Endodermal cell (in vitro differentiated cells): ENCODE measurements around the gene ZMYM2. TPM values are rescaled to one million over a fixed set of nuclear protein-coding genes. Genes with fewer than 3 reads are reported as not detected.
A peak's percentile ranks its signal among the peaks of the same experiment; 100 is the strongest.
"Not testable (repeated sequence)": the region's sequence is repeated elsewhere in the genome, so short reads cannot be mapped to it uniquely, and the experiment has no call there.

Experiments used
- DNase-seq: peaks from one replicate; pipeline ENCODE4 v3.0.0-alpha.2; 2017
- H3K27ac ChIP-seq: 2 replicates; pipeline ENCODE4 v1.5.1; 2013; ENCODE audit warnings: mild to moderate bottlenecking, low read depth, low read length, moderate library complexity
- H3K27me3 ChIP-seq: 2 replicates; pipeline ENCODE4 v1.6.1; 2013; ENCODE audit warnings: mild to moderate bottlenecking, low read length, moderate library complexity; ENCODE audit not compliant: insufficient read depth, control insufficient read depth, poor library complexity, severe bottlenecking
- H3K36me3 ChIP-seq: 2 replicates; pipeline ENCODE4 v1.7.0; 2013; ENCODE audit warnings: mild to moderate bottlenecking, low read length, moderate library complexity; ENCODE audit not compliant: control insufficient read depth, insufficient read depth
- H3K4me1 ChIP-seq: one replicate; pipeline ENCODE4 v1.7.0; 2013; ENCODE audit warnings: low read length; ENCODE audit not compliant: control insufficient read depth, insufficient read depth
- H3K4me3 ChIP-seq: 2 replicates; pipeline ENCODE4 v1.5.1; 2013; ENCODE audit warnings: mild to moderate bottlenecking, low read length, moderate library complexity
- H3K9ac ChIP-seq: 2 replicates; pipeline ENCODE4 v1.6.1; 2013; ENCODE audit warnings: mild to moderate bottlenecking, low read length, moderate library complexity; ENCODE audit not compliant: poor library complexity, severe bottlenecking; ENCODE audit errors: extremely low read depth
- H3K9me3 ChIP-seq: 2 replicates; pipeline ENCODE4 v1.6.1; 2013; ENCODE audit warnings: mild to moderate bottlenecking, low read length, moderate library complexity; ENCODE audit not compliant: control insufficient read depth
- H3K27ac Mint-ChIP-seq: 2 replicates; pipeline ENCODE4 v1.8.0; 2020; ENCODE audit warnings: mixed read lengths
- H3K27me3 Mint-ChIP-seq: 2 replicates; pipeline ENCODE4 v1.8.0; 2021; ENCODE audit warnings: mild to moderate bottlenecking, mixed read lengths; ENCODE audit not compliant: insufficient read depth
- H3K36me3 Mint-ChIP-seq: 2 replicates; pipeline ENCODE4 v1.8.0; 2020; ENCODE audit warnings: low read depth, mixed read lengths
- H3K4me1 Mint-ChIP-seq: 2 replicates; pipeline ENCODE4 v1.8.0; 2020; ENCODE audit warnings: mixed read lengths
- H3K4me3 Mint-ChIP-seq: 2 replicates; pipeline ENCODE4 v1.8.0; 2020; ENCODE audit warnings: mild to moderate bottlenecking, moderate library complexity, mixed read lengths
- H3K9me3 Mint-ChIP-seq: 2 replicates; pipeline ENCODE4 v1.8.0; 2020; ENCODE audit warnings: mild to moderate bottlenecking, mixed read lengths
- CTCF ChIP-seq: fragments of 200-600 bp; sonication (generic); conservative IDR thresholded peaks from 2 replicates; pipeline ENCODE4 v1.5.0; 2021; ENCODE audit warnings: antibody characterized with exemption, mild to moderate bottlenecking
- WGBS, 2 experiments: methylation state at CpG; one replicate each; pipeline versions ENCODE4 v1.1.5 to v1.1.7; 2013; ENCODE audit warnings: missing lambda C conversion rate in 2 of 2, mixed read lengths in 1 of 2; ENCODE audit not compliant: insufficient coverage in 1 of 2, insufficient read length in 1 of 2; 5-methylcytosine and 5-hydroxymethylcytosine counted together
- total RNA-seq, 2 donors: library from RNA; stranded (reverse); fragmentation: NEBNext Ultra II Directional in 1 of 2; extraction: Animal tissue kit (Norgen Biotek cat#: 25700) in 1 of 2; gene quantifications; 2 replicates in 1 of 2; 3 replicates in 1 of 2; pipeline ENCODE4 v1.2.1, GENCODE V29; 2021

The ZMYM2 gene
- total RNA-seq, 2 donors from 2014 or later = 200 to 207 TPM

- H3K36me3 ChIP-seq = peaks cover 92% of the 10 kb centered on the region
- TF ChIP-seq CTCF = peak; percentile 24
- no peaks in the 10 kb centered on the region for H3K9me3 Mint-ChIP-seq
- DNase-seq = no peak
- WGBS, 2 experiments = 94 to 100% methylated on average over 3 to 4 of the region's 4 CpGs
- H3K9ac ChIP-seq = no peak overlapping the region
- H3K4me1 Mint-ChIP-seq = peaks cover 2% of the 10 kb centered on the region
- no peaks in the 10 kb centered on the region for H3K9me3 ChIP-seq
- H3K4me1 ChIP-seq = no peaks in the 10 kb centered on the region
- H3K27ac Mint-ChIP-seq = no peak overlapping the region
- no peak overlapping the region for H3K27ac ChIP-seq
- H3K4me3 Mint-ChIP-seq = no peak overlapping the region
- no peaks in the 10 kb centered on the region for H3K27me3 Mint-ChIP-seq
- H3K36me3 Mint-ChIP-seq = peaks cover 89% of the 10 kb centered on the region
- H3K27me3 ChIP-seq = no peaks in the 10 kb centered on the region
- H3K4me3 ChIP-seq = no peak overlapping the region
These were observed 76.6 kb downstream of the ZMYM2 start for GRCh38 chr13:20035130-20035529.

GRCh38 chr13:20037908-20038307 lies 79.4 kb downstream of the ZMYM2 start:
- DNase-seq = no peak
- no peaks in the 10 kb centered on the region for H3K4me1 ChIP-seq
- Mint-ChIP-seq H3K27me3 (no peaks in the 10 kb centered on the region), H3K36me3 (peaks cover 95% of the 10 kb centered on the region), H3K9me3 (no peaks in the 10 kb centered on the region), H3K4me3 (no peak overlapping the region), H3K4me1 (peaks cover 7% of the 10 kb centered on the region), H3K27ac (no peak overlapping the region)
- no peaks in the 10 kb centered on the region for H3K9me3 ChIP-seq
- TF ChIP-seq CTCF = no peak
- no peaks in the 10 kb centered on the region for H3K27me3 ChIP-seq
- peaks cover 94% of the 10 kb centered on the region for H3K36me3 ChIP-seq
- H3K4me3 ChIP-seq = no peak overlapping the region
- no peak overlapping the region for H3K9ac ChIP-seq
- H3K27ac ChIP-seq = no peak overlapping the region

GRCh38 chr13:20042603-20043002 lies 84.1 kb downstream of the ZMYM2 start:
- not testable (repeated sequence) for H3K9ac ChIP-seq, H3K4me3 Mint-ChIP-seq, H3K27me3 ChIP-seq, H3K4me1 ChIP-seq, H3K27me3 Mint-ChIP-seq, H3K4me3 ChIP-seq, DNase-seq, H3K27ac Mint-ChIP-seq, H3K27ac ChIP-seq, H3K9me3 Mint-ChIP-seq, H3K9me3 ChIP-seq, H3K4me1 Mint-ChIP-seq
- WGBS, 2 experiments = 91 to 100% methylated on average over 3 to 4 of the region's 4 CpGs
- peaks cover 77% of the 10 kb centered on the region for H3K36me3 Mint-ChIP-seq
- H3K36me3 ChIP-seq = peaks cover 82% of the 10 kb centered on the region

GRCh38 chr13:20043207-20043925 lies 84.8 kb downstream of the ZMYM2 start:
- Mint-ChIP-seq H3K9me3 (no peaks in the 10 kb centered on the region), H3K36me3 (peaks cover 70% of the 10 kb centered on the region), H3K27ac (peak overlapping the region; percentile 26), H3K4me1 (peaks cover 7% of the 10 kb centered on the region), H3K27me3 (no peaks in the 10 kb centered on the region), H3K4me3 (no peak overlapping the region)
- Histone ChIP-seq H3K9me3 (no peaks in the 10 kb centered on the region), H3K27me3 (no peaks in the 10 kb centered on the region), H3K4me1 (no peaks in the 10 kb centered on the region), H3K4me3 (no peak overlapping the region), H3K36me3 (peaks cover 80% of the 10 kb centered on the region), H3K27ac (no peak overlapping the region), H3K9ac (no peak overlapping the region)
- 96 to 98% methylated on average over 7 to 11 of the region's 11 CpGs for WGBS, 2 experiments
- DNase-seq = no peak
- TF ChIP-seq CTCF = no peak
